Tongue (tissue), 2 donors: Measurements from ENCODE around the gene LUZP2. TPM values are rescaled to one million over a fixed set of nuclear protein-coding genes. Genes with fewer than 3 reads are reported as not detected.

Experiments
- DNase-seq: peaks from one replicate; pipeline ENCODE4 v3.0.0-alpha.2; 2015
- total RNA-seq: library from RNA; depleted of rRNA; stranded (reverse); fragments of >200 nt; gene quantifications from one replicate; pipeline ENCODE4 v1.2.3, GENCODE V29; 2014

Gene LUZP2
- total RNA-seq, 1 donor from 2014 or later = 3.6 TPM

DNA sequence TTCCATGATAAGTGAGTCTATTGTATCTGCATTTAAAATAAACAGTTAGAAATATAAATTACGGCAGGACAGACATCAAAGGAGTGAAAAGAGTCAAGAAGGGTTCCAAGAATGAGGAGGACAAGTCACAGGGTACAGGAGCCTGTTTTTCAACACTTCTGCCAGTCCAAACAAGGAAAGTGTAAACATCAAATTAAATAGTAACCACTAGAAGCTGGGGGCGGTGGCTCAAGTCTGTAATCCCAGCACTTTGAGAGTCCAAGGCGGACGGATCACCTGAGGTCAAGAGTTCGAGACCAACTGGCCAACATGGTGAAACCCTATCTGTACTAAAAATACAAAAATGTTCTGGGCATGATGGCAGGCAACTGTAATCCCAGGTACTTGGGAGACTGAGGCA lies 219.6 kb downstream of the LUZP2 start:
- DNase-seq = no peak

GRCh38 chr11:24723231-24723630 lies 226.4 kb downstream of the LUZP2 start:
- no peak for DNase-seq

- no peak for DNase-seq
Observed at GRCh38 chr11:24731554-24731953, 234.7 kb downstream of the LUZP2 start.

GRCh38 chr11:24734742-24735237 lies 237.9 kb downstream of the LUZP2 start:
- DNase-seq = no peak

- no peak for DNase-seq
Observed at GRCh38 chr11:24738972-24739371, 242.1 kb downstream of the LUZP2 start.

GRCh38 chr11:24739637-24740036 lies 242.8 kb downstream of the LUZP2 start:
- DNase-seq = no peak

GRCh38 chr11:24747275-24748251 lies 250.7 kb downstream of the LUZP2 start:
- peak; percentile 55 for DNase-seq

- DNase-seq = no peak
Observed at GRCh38 chr11:24748261-24748660, 251.4 kb downstream of the LUZP2 start.

DNA sequence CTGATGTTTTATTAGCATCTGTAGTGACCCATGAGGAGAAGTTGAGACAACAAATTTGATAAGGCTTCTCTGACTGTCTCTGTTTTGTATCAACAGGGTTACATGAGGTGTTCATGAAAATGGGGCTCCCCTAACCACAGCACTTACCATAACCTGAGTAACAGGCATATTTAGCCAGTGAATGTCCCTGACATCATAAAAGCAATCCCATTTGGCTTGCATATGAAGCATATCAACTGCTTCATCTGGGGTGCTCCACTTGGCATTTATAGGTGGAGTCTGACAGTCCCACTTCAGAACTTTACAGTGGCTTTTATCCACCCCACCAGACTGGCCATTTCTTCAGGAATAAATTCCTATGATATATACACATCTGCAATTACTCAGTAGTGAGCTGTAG lies 257.6 kb downstream of the LUZP2 start:
- no peak for DNase-seq

DNA sequence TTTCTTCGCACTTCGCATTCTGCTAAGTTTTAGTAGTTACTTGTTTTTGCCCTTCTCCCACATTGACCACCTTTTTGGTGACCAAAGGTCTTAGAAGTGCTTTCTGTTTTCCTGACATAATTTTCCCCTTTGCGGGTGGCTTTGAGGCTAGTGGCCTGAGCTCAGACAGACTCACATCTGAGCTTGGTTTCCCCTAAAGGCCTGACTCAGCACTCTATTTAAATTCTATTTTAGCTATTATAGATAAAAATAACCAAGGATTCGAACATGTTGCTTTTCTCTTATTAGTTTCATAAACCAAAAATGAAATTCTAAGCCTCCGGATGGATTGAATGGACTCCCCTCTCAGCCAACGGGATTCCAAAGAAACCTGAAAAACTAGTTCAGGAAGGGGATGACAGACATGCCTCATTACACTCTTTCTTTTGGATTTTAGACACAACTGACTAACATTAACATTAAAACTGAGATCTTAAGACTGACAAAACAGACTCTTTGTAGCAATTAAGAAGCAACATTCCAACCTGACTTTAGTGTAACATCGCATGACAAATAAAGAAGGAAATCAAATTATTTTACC lies 258.5 kb downstream of the LUZP2 start:
- peak; percentile 45 for DNase-seq

DNA sequence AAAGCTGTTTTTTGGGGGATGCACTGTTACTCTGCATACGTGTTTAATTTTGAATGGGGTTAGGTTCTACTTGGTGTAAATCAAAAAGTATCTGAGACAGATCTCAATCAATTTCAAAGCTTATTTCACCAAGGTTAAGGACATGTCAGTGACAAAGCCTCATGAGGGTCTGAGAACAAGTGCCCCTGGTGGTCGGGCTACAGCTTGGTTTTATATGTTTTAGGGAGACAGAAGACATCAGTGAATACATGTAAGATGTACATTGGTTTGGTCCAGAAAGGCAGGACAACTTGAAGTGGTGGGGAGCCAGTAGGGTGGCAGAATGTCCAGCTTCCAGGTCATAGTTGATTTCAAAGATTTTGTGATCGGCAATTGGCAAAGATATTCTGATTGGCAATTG lies 262.9 kb downstream of the LUZP2 start:
- DNase-seq = no peak

DNA sequence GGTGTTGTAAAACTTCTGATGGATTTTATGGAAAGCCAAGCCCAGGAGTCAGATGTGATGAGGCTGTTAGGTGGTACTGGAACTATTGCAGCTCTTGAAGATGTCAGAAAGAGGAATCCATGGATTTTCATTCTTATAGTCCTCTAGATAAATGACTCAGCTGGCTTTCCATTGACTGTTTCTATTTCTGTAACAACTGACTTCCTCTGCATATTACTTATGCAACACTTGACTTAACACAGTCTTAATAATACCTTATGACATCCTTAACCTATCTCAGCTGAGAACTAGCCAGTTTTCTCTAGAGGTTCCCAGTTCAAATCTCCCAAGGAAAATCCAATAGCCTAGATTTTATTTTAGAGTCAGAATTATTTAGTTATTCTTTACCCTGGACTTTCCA lies 263.8 kb downstream of the LUZP2 start:
- DNase-seq = no peak

- no peak for DNase-seq
Observed at GRCh38 chr11:24762076-24762475, 265.2 kb downstream of the LUZP2 start.

- no peak for DNase-seq
Observed at GRCh38 chr11:24767411-24767810, 270.6 kb downstream of the LUZP2 start.

- DNase-seq = no peak
Observed at GRCh38 chr11:24773322-24773721, 276.5 kb downstream of the LUZP2 start.

- DNase-seq = no peak
Observed at GRCh38 chr11:24779791-24780190, 282.9 kb downstream of the LUZP2 start.

DNA sequence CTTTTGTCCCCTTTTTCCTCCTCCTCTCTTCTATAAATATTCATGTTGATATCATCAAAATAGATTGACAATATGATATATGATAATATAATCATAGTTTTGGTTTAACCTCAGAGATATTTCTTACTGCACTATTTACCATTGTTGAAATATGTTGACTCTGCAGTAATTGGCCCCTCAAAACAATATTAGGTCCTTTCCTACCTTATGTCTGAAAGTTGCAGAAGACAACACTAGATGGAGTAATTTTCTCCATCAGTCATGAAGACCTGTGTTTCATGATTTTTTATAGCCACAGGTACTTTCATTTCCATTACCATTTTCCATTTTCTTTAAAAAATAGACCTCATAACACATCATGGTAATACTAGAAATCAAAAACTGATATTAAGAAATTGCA lies 284.4 kb downstream of the LUZP2 start:
- no peak for DNase-seq

GRCh38 chr11:24793479-24793878 lies 296.6 kb downstream of the LUZP2 start:
- DNase-seq = no peak

DNA sequence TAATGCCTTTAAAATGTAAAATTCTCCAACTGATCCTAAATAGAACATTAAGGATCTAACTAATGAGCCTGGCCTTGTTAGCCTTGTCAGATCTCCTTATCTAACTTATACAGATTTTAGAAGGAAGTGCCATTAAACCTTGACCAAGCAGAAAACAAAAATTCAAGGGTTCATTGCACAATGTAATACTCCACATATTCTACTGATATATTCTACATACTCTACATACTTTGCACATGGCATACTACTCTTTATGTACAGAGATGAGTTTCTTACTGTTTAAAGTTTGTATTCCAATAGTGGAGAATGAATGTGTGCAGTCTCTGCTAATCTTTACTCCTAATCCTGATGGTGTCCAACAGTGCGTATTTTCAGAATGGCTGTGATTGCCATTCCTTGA lies 297.2 kb downstream of the LUZP2 start:
- DNase-seq = no peak

- peak; percentile 57 for DNase-seq
Observed at GRCh38 chr11:24805671-24806070, 308.8 kb downstream of the LUZP2 start.

GRCh38 chr11:24808173-24808572 lies 311.3 kb downstream of the LUZP2 start:
- no peak for DNase-seq

DNA sequence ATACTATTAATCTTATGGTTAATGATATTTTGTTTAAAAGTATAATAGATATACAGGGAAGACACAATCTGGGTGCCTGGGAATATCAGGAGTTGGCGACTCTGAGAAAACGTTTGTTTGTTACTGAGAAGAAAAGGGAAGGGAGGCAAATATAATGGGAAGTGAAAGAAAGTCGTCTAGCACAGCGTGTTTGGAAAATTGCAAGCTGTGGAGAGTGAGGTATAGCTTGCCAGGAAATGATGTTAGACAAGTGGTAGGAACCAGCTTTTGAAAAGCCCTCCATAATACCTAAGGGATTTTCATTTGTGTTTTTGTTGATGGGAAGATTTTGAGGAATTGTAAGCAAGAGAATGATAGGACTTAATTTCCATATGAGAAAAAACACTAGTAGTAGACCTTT lies 322.2 kb downstream of the LUZP2 start:
- no peak for DNase-seq

DNA sequence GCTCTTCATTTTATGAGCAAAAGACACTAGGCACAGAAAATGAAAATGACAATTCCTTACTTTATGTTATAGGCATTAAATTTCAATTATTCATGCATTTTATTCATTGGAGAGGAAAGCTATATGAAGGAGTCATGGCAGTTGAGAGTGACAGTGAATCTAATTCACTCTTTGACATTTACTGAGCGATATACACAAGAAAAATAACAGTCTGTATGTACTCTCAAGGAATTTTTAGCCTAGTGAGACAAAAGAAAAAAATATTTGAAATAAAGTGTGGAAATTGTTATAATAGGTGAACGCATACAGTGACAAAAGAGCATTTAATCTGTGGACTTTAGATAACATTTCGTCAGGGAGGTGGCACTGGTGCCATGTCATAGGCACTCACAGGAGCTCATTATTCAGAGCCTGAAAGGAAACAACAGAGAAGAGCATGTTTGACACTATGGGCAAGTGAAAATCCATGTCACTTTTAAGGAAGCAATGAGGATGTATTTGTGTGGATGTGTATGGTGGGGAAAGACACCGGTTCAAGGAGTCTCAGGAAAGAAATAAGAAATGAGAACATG lies 323.1 kb downstream of the LUZP2 start:
- no peak for DNase-seq
